Ascending aorta (tissue), 2 donors: ENCODE measurements around the gene PIGN. TPM values are rescaled to one million over a fixed set of nuclear protein-coding genes. Genes with fewer than 3 reads are reported as not detected.

Experiments used
- DNase-seq, 2 donors: peaks; one replicate each; pipeline ENCODE4 v3.0.0-alpha.2; 2019; ENCODE audit warnings: low spot score in 2 of 2
- H3K27ac ChIP-seq, 2 donors: fragments of 200-600 bp; sonication (generic); one replicate each; pipeline ENCODE4 v1.5.1; 2016 to 2017; ENCODE audit warnings: mild to moderate bottlenecking in 1 of 2
- H3K27me3 ChIP-seq: fragments of 200-600 bp; sonication (generic); one replicate; pipeline ENCODE4 v1.5.1; 2017
- H3K36me3 ChIP-seq, 2 donors: fragments of 200-600 bp; sonication (generic); one replicate each; pipeline ENCODE4 v1.5.1; 2016
- H3K4me1 ChIP-seq, 2 donors: fragments of 200-600 bp; sonication (generic); one replicate each; pipeline ENCODE4 v1.5.1; 2016 to 2017; ENCODE audit warnings: mild to moderate bottlenecking in 1 of 2
- H3K4me3 ChIP-seq, 2 donors: fragments of 200-600 bp; sonication (generic); one replicate each; pipeline ENCODE4 v1.5.1; 2016 to 2017; ENCODE audit warnings: mild to moderate bottlenecking in 1 of 2
- H3K9me3 ChIP-seq, 2 donors: fragments of 200-600 bp; sonication (generic); one replicate each; pipeline ENCODE4 v1.5.1; 2016
- intact Hi-C: fragments of 100-400 bp; cut with DNase I; formaldehyde crosslinking; loops from one replicate; pipeline ENCODE4 v1.15.1; 2023
- total RNA-seq: library from RNA; depleted of rRNA; stranded (reverse); fragments of >200 nt; gene quantifications from one replicate; pipeline ENCODE4 v1.1.0, GENCODE V29; 2016
- TF ChIP-seq, protein P1 (sequence below), 3 experiments: fragments of 200-600 bp in 2 of 3; fragments of 450-650 bp in 1 of 3; sonication (generic) in 2 of 3; IDR thresholded peaks; one replicate each; pipeline ENCODE4 v1.5.1; 2016 to 2019; ENCODE audit warnings: antibody characterized with exemption in 3 of 3, mild to moderate bottlenecking in 1 of 3, moderate library complexity in 1 of 3

PIGN gene
- total RNA-seq, 1 donor from 2014 or later, result 12.8 TPM

DNA sequence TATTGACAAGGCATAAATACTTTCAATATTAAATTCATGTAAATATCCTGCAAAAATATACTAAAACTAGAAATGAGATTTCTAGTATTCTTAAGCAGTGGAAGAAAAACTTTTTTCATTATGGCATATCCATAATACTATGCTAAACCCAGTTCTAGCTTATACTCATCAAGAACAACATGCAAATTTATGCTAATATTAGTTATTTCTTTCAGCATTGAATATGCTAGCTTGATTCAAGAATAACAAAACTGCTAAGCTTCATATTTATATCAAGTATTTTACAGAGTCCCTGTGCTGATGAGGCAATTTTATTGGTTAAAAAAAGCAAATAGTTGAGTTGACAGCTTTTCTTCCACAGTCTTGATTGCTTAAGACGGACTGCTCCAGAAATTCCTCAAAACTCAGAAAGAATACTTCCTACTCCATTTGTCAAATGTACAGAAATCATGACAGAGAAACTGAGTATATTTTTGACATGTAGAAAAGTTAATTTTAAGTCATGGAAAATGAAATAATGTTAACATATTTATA is 105.0 kb downstream of the PIGN start:
- Histone ChIP-seq H3K4me1 (peaks cover 0 to 3% of the 10 kb centered on the region in 2 donors), H3K27ac (no peak overlapping the region), H3K36me3 (peaks cover 0 to 2% of the 10 kb centered on the region in 2 donors), H3K9me3 (no peaks in the 10 kb centered on the region), H3K4me3 (no peak overlapping the region), H3K27me3 (no peaks in the 10 kb centered on the region)
- intact Hi-C loops, result no loop called here
- TF ChIP-seq, protein P1, sequence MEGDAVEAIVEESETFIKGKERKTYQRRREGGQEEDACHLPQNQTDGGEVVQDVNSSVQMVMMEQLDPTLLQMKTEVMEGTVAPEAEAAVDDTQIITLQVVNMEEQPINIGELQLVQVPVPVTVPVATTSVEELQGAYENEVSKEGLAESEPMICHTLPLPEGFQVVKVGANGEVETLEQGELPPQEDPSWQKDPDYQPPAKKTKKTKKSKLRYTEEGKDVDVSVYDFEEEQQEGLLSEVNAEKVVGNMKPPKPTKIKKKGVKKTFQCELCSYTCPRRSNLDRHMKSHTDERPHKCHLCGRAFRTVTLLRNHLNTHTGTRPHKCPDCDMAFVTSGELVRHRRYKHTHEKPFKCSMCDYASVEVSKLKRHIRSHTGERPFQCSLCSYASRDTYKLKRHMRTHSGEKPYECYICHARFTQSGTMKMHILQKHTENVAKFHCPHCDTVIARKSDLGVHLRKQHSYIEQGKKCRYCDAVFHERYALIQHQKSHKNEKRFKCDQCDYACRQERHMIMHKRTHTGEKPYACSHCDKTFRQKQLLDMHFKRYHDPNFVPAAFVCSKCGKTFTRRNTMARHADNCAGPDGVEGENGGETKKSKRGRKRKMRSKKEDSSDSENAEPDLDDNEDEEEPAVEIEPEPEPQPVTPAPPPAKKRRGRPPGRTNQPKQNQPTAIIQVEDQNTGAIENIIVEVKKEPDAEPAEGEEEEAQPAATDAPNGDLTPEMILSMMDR (IDR thresholded peaks at IDR 0.05), result no peak
- DNase-seq, result no peak

DNA sequence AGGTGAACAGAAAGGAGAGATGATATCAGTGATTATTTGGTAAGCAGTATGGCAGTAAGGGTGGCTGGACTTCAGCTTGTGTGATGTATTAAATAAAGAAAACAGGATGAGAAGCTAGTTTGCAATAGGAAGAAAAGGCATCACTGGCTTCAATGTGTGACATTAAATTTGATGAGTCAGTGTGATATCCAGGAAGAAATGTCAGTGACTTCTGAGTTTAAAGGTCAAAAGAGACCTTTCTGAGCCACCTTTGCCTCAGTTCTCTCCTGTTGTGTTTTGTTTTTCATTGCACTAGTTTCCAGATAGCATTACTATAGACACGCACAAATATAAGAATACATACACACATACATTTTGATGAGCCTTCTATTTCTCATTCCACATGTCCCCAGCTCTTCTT is 105.6 kb downstream of the PIGN start:
- H3K9me3 ChIP-seq, result no peaks in the 10 kb centered on the region
- H3K27me3 ChIP-seq, result no peaks in the 10 kb centered on the region
- H3K4me3 ChIP-seq, result no peak overlapping the region
- no peak overlapping the region for H3K27ac ChIP-seq
- peaks cover 0 to 3% of the 10 kb centered on the region in 2 donors for H3K4me1 ChIP-seq
- DNase-seq, result no peak
- no peaks in the 10 kb centered on the region for H3K36me3 ChIP-seq
- intact Hi-C loops, result no loop called here
- TF ChIP-seq, protein P1 (IDR thresholded peaks at IDR 0.05), result no peak

- TF ChIP-seq, protein P1 (IDR thresholded peaks at IDR 0.05), result no peak
- Histone ChIP-seq H3K27me3 (no peaks in the 10 kb centered on the region), H3K27ac (no peak overlapping the region), H3K4me3 (no peak overlapping the region), H3K36me3 (no peaks in the 10 kb centered on the region), H3K9me3 (no peaks in the 10 kb centered on the region), H3K4me1 (peaks cover 0 to 3% of the 10 kb centered on the region in 2 donors)
- intact Hi-C loops, result no loop called here
- DNase-seq, result no peak
Measured at GRCh38 chr18:62080172-62080900, 106.5 kb downstream of the PIGN start.

- H3K4me3 ChIP-seq, result no peak overlapping the region
- H3K27ac ChIP-seq, result no peak overlapping the region
- no peaks in the 10 kb centered on the region for H3K9me3 ChIP-seq
- peaks cover 4 to 17% of the 10 kb centered on the region in 2 donors for H3K36me3 ChIP-seq
- no peaks in the 10 kb centered on the region for H3K4me1 ChIP-seq
- no peaks in the 10 kb centered on the region for H3K27me3 ChIP-seq
- TF ChIP-seq, protein P1 (IDR thresholded peaks at IDR 0.05), result no peak
- intact Hi-C loops, result no loop called here
- DNase-seq, result no peak
Measured at GRCh38 chr18:62073461-62074281, 113.2 kb downstream of the PIGN start.

DNA sequence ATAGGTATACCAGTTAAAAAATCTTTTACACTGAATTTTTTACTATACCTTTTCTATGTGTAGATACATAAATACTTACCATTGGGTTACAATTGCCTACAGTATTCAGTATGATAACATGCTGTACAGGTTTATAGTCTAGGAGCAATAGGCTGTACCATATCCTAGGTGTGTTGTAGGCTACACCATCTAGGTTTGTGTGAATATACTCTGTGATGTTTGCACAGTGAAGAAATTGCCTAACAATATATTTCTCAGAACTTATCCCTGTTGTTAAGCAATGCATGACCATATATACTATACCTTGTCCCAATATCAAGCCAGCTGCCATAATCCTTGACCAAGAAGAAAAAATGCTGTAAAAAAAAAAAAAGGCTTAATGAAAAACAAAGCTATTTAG is 114.5 kb downstream of the PIGN start:
- Histone ChIP-seq H3K36me3 (peaks cover 4 to 17% of the 10 kb centered on the region in 2 donors), H3K4me1 (no peaks in the 10 kb centered on the region), H3K4me3 (no peak overlapping the region), H3K27ac (no peak overlapping the region), H3K9me3 (no peaks in the 10 kb centered on the region), H3K27me3 (no peaks in the 10 kb centered on the region)
- intact Hi-C loops, result no loop called here
- TF ChIP-seq, protein P1 (IDR thresholded peaks at IDR 0.05), result no peak
- no peak for DNase-seq
